Hematopoietic multipotent progenitor cell treated with erythropoietin and hydrocortisone succinate and interleukin-3 and kit ligand, for 6 days (in vitro differentiated cells): Measurements from ENCODE around the gene LHPP.

Source experiments
- DNase-seq: peaks from one replicate; pipeline ENCODE4 v3.0.0-alpha.2; 2015

LHPP gene

DNA sequence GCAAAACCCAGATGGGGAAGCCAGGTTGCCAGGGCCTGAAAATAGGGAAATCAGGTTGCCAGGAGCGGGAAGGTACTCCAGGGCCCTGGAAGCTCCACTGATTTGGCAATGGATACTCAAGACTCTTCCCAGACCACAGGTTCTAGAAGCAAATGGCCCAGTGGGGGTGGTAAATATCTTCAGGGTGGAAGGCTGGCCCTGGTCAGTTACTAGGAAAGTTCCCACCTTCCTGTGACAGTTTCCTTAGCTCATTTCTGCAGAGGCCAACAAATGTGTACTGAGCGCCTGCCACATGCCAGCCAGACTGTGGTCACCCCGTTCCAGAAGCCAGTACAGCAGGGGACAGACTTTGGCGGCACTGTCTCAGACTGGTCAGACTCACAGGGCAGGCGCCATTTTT is 168.9 kb downstream of the LHPP start:
- no peak for DNase-seq

DNA sequence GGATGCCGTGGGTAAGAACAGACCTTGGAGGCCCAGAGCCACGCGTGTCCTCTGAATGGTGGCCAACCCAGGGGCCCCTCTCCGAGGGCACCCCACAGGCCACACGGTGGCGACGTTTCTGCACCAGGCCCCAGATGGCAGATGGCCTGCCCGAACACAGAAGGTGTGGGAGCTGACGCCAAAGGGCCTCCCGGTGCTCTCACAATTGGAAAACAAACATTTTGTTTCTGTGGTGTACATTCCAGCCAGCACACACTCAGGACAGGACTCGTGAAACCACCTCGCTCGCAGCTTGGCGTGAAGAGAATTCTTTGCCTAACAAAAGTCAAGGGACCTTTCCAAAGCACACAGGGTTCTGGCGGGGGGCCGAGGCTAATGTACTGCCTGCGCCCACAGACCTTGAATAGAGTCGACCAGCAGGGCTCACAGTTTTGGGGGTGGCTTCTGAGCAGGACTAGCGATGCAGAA is 170.5 kb downstream of the LHPP start:
- peak; percentile 73 for DNase-seq

DNA sequence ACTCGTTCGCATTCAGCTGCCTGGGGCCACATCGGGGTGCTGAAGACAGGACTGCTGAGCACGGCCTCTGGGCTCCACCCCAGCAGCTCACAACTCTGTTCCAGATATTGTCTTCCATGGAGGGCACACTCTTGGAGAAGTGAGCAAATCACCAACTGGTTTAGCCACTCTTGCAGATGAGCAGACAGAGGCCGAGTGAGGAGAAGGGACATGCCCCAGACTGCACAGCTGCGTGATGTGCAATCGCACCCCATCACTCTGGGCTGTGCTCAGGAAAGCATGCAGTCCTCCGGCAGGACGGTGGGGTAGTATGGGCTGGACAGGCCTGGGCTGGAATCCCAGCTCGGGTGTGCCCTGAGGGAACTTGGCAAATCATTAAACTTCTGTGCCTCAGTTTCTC is 170.9 kb downstream of the LHPP start:
- no peak for DNase-seq

DNA sequence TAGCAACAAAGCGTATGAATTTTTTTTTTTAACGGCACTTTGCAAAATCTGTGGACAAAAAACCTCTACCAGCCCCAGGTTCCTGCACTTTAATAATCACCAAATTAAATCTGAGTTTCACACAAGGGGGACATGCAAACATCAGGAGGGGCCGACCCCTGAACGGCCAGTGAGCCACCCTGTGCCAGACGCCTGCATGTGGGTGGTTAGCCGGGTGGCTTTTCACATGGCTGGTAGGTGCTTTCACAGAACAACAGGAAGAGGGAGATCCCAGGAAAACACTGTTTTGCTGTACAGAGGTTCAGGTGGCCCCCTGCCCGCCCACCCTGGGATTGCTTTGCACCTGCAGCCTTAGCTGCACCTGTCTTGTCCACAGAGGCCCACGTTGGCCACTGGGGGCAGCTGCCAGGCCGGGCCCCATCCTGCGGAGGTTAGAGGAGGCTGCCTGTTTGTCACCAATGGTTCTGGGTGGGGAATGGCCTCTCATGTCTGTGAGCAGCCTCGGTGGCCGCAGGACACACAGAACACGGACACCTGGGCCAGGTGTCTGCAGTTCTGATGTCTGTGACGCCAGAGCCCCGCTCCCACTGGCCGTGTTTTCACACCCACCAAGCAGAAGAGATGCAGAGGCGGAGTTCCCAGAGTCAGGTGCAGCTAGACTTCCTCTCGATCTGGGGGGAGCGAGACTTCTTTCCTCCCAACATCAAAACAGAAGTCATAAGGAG is 174.8 kb downstream of the LHPP start:
- DNase-seq = no peak

DNA sequence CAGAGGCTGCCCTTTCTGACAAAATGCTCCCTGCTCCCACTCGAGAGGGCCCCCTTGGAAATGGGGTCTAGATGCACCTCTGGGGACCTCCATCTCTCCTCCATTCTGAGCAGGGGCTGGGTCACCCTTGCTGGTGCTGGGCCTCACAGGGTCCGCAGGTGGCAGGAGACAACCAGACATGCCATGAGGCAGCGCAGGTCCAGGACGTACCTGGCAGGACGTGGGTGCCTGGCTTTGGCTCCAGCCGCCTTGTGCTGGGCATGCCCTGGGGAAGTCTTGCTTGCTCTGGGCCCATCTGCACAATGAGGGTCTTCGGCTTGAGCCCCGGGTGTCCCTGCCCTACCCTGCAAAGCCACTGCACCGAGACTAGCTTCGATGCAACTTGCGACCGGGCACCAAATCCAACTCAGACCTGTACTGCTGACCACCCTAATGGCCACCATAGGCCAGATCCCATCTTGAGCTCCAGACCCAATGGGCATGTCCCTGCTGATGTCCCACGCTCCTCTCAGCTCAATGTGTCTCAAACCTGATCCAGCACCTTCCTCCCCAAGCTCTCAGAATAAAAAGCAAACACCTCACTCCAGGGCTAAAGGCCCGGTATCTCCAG is 175.6 kb downstream of the LHPP start:
- DNase-seq = no peak

DNA sequence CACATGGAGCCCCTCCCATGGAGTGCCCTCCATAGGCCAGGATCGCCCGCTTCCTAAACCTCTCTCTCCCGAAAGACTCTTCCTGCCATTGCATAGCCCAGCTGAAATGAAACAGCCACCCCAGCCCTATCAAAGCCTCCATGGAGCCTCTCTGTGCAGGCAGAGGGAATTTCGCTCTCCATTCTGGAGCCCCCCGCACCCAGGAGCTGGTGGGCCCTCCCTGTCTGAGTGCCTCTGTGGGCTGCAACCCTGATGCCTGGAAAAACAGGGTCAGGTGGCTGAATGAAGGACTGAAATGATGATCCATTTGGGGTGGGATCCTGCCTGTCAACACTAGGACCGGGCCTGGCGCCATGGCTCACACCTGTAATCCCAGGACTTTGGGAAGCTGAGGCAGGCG is 176.1 kb downstream of the LHPP start:
- no peak for DNase-seq

DNA sequence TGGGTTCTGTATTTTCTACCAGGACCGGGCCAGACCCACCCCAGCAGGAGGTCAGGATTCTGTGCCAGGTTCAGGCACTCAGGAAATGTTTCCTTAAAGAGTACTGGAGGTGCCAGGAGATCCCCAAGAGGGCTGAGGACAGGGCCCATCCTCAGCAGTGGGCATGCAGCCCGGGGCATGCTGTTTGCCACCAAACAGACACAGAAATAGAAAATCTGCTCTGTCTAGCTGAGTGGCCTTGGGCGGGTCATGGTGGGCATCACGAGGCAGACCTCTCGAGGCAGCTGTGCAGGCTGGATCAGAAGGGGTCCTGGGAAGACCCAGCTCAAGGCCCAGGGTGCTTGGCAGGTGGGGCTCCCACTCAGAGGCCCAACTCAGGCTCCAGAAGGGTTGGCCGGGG is 177.6 kb downstream of the LHPP start:
- no peak for DNase-seq

DNA sequence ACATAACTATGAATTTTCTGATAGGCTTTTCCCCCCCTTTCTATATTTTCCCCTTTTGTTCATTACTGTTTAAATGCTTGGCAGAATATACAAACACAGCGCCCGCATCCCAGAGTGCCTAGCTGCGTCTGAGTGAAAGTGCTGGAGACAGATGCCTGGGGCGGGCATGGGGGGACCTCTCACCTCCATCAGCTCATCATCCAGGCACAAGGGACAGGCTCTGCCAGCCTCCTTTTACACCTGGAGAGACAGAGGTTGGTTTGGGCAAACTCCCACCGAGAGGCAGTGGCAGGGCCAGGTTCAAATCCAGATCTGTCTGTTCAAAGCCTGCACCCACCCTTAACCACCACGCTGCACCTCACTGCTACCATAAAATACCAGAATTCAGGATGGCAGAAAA is 178.0 kb downstream of the LHPP start:
- no peak for DNase-seq

DNA sequence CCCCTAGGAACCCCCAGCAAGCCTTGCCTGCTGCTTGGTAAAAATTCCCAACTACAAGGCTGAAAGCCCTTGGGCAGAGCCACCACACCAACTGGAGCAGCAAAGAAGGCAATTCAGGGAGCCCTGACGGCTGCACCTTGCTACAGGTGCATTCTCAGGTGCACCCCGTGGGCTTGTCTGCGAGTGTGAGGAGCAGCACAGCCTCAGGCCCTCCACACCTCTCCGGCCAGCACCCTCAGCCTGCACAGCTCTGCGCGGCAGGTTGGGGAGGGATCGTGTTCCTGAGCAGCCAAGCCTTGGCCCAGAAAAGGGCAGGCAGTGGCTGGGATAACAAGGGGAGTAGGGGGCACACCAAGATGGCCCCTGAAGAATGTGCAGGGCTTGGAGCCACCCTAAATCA is 178.4 kb downstream of the LHPP start:
- DNase-seq = no peak

DNA sequence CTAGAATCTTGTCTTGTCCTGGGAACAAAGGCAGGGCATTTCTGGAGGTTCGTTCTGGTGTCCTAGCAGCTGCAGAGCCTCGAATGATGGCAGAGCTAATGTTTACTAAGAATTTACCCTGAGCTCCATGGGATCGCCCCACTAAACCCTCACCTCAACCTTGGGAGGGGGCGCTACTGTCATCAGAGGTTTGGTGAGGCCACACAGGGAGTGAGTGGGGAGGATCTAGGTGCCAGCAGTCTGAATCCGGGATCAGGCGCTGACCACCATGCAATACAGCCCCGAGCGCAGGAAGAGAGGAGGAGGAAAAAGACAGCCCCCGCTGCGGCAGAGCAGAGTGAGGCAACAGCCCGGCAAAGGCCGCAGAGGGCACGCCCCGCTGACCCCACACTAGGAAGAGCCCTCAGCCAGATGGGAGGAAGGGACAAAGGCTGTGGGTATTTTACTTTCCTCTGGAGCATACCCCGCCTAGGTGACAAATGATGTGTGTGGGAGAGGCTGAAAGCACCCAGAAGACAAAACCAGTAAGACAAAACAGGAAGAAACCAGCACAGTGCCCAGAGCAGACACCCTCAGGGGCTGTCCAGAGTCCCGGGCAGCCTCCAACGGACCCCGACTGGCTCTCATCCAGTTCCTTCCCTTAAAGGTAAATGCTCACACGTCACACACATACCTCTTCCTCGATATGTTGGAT is 179.1 kb downstream of the LHPP start:
- DNase-seq = peak; percentile 76

DNA sequence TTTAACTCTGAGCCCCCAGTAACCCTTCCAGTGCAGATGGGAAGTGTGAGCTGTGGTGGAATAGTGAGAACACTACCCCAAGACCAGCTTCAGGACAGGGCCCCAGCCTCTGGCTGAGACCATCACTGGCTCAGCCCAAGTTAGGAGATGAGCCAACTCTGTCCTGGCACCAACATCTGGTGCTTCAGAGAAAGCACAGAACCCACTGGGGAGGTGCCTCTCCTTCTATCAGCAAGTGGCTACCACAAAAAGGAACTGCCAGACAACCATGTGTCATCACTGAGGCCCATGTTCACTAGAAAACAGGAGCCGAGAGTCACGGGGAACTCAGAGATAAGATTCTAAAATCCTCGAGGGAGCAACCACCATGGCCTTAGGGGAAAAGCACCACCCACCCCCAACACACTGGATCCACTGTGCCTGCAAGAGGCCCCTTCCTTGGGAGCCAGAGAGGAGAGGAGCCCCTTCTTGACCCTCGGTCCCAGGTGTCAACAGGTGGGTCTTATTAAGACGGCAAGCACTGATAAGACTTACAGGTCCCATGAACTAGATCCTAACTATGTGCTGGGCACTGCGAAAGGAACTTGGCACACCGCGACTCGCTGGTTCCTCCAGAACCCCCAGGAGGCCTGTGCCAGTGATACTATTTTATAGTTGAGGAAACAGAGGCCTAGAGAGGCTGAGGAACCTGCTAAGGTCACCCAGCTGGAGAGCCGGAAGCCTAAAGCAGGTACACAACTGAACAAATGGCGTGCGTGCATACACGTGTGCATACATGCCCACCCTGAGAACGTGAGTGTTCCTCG is 179.9 kb downstream of the LHPP start:
- DNase-seq = peak; percentile 98

DNA sequence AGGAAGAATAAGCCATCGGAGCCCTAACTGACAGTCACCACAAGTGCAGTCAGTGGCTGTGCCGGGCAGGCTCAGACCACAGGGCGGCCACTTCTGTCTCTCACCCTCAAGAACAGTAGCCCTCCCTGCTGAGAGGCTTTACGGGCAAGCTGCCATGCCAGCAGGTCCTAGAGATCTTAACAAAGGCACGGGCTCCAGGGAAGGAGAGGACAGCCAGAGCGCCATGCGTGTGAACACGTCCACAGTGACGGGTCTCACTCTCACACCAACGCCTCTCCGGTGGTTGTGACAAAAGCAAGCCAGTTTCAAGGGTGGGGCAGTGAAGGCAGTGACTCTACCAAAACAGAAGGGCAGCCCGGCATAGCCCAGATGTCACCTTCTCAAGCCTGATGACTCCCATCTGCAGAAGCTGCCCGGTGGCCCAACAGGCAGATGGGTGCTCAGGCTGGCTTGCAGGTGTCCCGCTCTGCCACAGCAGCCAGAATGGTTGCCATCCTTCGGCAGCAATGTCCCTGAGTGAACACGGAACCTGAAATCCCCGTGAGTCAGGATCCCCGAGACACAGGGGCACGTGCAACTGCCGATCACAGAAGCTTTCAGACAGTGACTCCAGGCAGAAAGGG is 180.6 kb downstream of the LHPP start:
- DNase-seq = peak; percentile 75

DNA sequence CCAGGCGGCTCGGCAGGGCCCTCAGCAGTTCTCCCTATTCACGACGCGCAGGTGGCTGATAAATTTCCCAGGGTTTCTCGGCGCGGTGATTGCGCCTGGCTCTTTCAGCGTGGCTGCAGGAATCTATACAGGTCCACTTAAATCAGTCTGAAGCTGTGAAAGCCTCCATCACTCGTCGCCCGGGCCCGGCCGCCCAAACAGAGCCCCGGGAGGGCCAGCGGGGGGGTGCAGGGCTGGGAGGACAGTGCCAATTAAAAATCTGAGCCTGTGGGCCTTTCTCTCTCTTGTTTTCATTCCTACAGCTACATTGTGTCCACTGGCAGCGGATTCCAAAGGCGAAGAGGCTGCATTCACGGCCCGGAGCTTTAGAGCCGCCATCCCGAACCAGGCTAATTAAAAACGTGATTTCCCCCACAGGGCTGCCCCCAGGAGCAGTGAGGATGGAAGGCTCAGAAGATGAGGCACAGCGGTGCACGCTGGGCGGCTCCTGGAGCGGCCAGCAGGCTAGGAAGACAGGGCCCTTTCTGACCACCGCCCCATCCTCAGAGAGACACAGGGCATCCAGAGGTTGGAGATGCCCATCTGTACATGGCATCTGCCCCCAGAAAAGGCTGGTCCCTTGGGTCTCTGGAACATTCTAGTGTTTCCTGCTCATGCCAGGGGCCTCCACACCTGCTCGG is 181.8 kb downstream of the LHPP start:
- DNase-seq = no peak

DNA sequence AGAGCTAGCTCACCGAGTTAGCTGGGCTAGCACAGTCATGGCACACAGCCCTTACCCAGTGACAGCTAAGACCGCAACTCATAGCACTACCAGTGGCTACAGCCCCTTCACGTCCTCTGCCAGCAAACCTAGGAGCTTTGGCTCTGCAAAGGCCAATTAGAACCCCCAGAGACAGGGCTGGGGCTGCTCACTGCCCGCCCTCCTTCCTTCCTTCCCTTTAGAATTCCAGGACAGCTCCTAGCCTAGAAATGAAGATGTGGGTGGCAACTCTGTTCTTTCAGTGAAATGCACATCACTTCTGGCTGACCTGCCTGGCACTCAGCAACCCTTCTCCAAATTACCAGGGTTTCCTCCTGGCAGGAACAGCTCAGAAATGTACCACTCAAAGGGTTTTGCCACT is 182.6 kb downstream of the LHPP start:
- no peak for DNase-seq

DNA sequence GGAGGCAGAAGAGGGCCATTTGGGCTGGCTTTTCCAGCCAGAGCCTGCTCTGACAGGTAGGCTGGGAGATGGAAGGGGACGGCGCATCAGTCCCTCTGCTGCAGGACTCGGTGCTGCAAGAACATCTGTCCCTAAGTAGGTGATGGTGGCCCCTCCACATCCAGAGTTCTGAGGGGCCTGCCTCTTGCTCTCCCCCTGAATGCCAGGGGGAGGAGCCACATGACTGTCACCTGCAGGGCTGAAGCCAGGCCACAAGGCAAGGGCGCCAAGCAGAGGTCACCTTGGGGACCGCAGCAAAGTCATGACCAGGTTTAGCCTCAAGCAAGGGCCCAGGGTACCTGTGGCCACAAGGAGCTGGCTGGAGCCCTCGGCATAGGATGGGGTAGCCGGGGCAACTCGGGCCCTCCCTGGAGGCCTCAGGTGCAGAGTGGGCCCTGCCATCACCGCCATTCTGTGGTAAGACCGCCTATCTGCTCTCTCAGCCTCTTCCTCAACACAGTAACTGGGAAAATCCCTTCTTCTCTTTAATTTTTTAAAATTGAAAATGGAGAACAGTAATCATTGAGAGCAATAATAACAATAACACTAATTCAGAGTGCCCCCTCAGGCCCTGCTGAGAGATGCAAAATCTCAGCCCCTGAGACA is 183.3 kb downstream of the LHPP start:
- DNase-seq = no peak

DNA sequence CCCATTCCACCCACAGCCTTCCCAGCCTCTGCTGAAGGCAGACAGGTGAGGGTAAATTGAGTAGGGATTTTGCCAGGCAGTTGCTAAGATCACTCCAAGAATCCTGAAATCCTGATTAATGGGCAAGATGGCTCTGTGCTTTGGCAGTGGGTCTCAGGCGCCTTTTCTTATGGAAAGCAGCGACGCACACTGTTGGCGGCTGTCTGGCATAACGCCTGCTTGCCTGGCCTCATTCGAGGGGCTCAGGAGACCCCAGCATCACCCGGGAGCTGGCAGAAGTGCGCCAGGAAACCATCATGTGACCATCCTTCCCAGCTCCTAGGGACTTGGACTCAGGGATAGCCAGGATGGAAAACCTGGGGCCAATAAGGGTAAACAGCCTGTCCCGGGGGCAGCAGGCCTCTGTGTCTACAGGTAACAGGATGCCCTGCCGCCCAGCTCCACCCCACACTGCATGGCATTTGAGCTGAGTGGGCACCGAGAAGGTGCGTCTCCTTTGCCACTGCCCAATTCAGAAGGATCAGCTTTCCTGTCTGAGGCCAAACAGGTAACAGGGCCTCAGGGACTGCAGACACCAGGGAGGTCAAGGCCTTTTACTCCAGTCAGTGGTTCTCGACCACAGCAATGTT is 184.0 kb downstream of the LHPP start:
- DNase-seq = no peak

DNA sequence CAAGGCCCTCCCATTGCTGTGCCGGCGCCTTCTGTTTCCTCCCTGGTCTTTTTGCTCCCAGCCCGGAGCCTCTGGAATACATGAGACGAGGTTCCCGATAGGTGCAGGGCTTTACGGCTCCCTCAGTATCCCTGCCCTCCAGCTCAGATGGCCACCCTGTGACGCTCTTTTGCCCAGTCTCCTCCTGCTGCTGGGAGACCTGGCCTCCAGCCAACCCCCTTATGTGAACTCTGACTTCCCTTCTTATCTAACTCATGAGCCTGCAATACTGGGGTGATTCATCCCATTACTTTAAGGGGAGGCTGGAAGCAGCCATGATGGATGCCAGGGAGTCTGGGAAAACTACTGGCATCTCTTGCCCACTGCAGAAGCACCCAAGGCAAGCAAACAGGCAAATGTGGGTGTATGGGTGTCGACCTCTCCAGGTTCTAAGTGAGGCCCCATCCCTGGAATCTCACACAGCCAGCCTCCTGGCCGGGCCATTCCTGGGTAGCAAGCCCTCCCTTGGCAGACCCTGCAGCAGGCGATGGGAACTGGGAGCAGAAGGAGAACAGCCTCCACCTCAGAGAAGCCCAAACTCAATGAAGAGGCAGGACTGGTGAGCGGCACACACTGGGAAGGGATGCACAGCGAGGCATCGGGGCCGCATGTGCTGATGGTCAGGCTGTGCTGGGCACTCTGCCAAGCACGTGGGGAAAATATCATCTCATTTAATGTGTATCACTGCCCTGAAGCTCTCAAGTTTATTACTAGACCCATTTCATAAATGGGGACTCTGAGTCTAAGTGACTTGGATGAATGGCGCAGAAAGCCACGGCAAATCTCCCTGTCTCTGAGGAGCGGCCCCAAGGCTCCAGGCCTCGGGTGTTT is 185.1 kb downstream of the LHPP start:
- peak; percentile 89 for DNase-seq

DNA sequence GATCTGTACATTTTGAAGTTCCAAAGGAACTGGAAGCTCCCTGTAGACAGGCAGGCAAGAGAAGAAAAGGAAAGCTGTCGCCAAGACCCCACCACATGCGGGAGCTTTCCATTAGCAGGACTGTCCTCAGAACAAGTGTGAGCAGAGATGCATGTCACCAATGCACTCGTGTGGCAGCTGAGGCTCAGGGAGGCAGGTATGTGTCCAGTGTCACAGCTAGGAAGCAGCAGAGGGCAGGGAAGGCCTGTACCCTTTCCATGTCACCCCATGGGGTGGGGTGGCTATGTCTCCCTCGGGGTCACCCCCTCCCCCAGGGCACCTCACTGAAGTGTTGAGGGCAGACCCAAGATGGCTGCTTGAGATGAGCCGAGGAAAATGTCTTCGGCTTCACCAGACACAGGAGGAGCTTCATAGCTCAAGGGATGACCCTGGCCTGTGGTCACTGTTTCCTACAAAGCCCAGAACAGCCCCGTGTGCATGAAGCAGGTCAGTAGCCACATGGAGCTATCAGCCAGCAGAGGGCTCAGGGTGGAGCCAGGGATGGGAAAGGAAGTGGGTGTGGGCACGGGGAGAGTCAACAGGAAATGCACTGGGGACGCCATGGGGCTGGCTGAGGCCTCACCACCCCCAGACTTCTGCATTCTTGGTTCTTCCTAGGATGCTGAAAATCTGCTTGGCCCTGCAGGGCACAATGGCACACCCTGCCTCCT is 186.0 kb downstream of the LHPP start:
- peak; percentile 96 for DNase-seq

DNA sequence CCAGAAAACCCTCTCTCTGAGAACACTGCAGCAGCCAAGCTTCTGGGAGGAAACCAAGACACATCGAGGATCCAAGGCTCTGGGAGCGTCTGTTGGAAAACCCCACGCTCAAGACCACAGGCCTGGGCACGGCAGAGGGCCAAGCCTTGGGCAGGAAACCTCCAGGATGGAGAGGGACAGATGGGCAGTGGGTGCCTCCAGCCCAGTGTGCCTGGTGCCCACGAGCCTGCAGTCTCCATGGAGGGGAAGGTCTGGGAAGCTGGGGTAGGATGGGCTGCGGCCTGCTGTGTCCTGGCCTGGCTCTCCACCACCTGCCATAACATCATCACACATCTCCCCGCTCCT is 186.5 kb downstream of the LHPP start:
- DNase-seq = no peak

DNA sequence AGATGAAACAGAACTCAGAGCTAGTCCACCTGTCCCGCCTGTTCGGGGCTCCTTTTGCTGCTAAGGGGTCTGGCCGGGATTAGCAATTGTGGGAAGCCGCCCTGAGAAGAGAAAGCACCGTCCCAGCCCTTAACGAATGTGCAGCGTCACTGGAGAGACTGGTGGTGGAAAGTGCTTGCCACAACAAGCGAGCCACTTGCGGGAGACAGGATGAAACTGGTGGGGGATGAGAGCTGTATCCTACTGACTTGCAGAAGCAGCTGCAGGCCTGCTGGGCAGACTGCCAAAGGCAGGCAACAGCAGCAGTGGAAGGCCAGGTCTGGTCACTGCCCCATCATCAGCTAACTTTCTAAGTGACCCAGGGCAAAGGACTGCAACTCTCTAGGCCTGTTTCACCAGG is 187.1 kb downstream of the LHPP start:
- peak; percentile 93 for DNase-seq
